Fibroblast of villous mesenchyme (primary cell): ENCODE results near the gene TAS2R4. TPM values are rescaled to one million over a fixed set of nuclear protein-coding genes. Genes with fewer than 3 reads are reported as not detected.
A peak's percentile ranks its signal among the peaks of the same experiment; 100 is the strongest.
"Not testable (repeated sequence)": the region's sequence is repeated elsewhere in the genome, so short reads cannot be mapped to it uniquely, and the experiment has no call there.

ENCODE experiments used
- DNase-seq: peaks from one replicate; pipeline ENCODE4 v3.0.0-alpha.2; 2010; ENCODE audit warnings: low read depth
- H3K4me3 ChIP-seq: 2 replicates; pipeline ENCODE4 v1.5.1; 2011; ENCODE audit warnings: low read depth, mild to moderate bottlenecking, low read length
- total RNA-seq: library from RNA; depleted of rRNA; stranded (reverse); fragments of >200 nt; gene quantifications from 2 replicates; pipeline ENCODE4 v1.2.3, GENCODE V29; 2012
- TF ChIP-seq, protein P1 (sequence below): IDR thresholded peaks from 2 replicates; pipeline ENCODE4 v1.5.1; 2012; ENCODE audit warnings: low read depth, mild to moderate bottlenecking, low read length; ENCODE audit not compliant: insufficient read depth

TAS2R4 gene
- total RNA-seq, 1 donor = 0.86 TPM

DNA sequence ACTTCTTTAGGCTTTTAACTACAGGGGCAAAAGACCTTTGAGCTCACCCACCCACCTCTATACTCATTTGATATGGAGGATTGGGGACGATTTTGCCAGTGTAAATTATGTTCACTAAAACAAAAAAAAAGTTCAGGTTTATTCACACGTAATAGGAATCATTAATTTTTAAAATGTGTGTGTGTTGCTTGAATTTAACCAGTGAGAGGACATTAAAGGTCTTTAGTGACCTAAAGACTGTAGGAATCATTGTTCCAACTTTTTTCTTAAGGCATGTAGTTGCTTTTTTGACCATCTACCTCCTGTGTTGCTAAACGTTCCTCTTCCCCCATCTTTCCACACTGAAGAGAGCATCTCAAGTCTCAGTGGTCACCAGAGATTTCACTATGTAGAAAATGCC is 37.2 kb upstream of the TAS2R4 start:
- H3K4me3 ChIP-seq = peak overlapping the region; percentile 74
- no peak for DNase-seq
- TF ChIP-seq, protein P1, sequence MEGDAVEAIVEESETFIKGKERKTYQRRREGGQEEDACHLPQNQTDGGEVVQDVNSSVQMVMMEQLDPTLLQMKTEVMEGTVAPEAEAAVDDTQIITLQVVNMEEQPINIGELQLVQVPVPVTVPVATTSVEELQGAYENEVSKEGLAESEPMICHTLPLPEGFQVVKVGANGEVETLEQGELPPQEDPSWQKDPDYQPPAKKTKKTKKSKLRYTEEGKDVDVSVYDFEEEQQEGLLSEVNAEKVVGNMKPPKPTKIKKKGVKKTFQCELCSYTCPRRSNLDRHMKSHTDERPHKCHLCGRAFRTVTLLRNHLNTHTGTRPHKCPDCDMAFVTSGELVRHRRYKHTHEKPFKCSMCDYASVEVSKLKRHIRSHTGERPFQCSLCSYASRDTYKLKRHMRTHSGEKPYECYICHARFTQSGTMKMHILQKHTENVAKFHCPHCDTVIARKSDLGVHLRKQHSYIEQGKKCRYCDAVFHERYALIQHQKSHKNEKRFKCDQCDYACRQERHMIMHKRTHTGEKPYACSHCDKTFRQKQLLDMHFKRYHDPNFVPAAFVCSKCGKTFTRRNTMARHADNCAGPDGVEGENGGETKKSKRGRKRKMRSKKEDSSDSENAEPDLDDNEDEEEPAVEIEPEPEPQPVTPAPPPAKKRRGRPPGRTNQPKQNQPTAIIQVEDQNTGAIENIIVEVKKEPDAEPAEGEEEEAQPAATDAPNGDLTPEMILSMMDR = no peak

GRCh38 chr7:141742229-141742628 is 34.2 kb upstream of the TAS2R4 start:
- TF ChIP-seq, protein P1 = no peak
- DNase-seq = no peak
- H3K4me3 ChIP-seq = no peak overlapping the region

DNA sequence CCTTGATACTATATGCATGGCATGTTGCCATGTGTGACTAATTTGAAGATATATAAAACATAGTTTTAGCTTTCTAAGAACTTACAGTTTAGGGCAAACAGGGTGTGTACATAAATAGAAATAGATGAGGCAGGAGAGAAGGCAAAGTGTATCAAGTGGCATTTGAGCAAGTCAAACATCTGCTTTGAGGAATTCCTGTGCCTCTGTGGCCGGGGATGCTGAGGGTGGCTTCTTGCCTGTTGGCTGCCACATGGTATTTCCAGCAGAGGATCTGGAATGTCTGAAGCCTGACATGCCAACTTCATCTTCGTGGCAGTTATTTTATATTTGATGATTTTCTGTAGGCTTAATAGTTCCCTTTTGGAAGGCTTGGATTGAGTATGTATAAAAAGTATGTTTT is 32.3 kb upstream of the TAS2R4 start:
- H3K4me3 ChIP-seq = no peak overlapping the region
- DNase-seq = no peak
- TF ChIP-seq, protein P1 = no peak

DNA sequence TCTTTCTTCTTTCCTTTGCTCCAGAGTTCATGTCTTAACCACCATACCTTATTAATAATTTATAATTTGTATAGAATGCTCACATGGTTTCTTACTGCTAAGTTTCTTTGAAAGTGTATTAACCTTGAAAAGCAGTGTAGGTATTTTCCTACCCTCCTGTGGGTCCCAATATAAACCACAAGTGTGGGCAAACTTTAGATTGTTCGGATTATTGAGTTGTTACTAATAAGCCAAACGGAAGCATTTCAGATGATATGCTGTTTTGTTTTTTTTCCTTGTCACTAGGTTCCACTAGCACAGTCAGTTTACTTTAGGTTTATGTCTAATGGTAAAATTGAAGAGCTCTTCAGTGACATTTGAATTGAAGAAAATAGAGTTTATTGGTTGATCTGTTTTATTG is 28.1 kb upstream of the TAS2R4 start:
- TF ChIP-seq, protein P1 = no peak
- DNase-seq = no peak
- H3K4me3 ChIP-seq = no peak overlapping the region

GRCh38 chr7:141751904-141752303 is 24.6 kb upstream of the TAS2R4 start:
- DNase-seq = peak; percentile 13

GRCh38 chr7:141752634-141753033 is 23.8 kb upstream of the TAS2R4 start:
- no peak overlapping the region for H3K4me3 ChIP-seq
- TF ChIP-seq, protein P1 = peak; percentile 19
- no peak for DNase-seq

More at GRCh38 chr7:141751904-141752303, 24.6 kb upstream of the TAS2R4 start:
- H3K4me3 ChIP-seq = not testable (repeated sequence)

DNA sequence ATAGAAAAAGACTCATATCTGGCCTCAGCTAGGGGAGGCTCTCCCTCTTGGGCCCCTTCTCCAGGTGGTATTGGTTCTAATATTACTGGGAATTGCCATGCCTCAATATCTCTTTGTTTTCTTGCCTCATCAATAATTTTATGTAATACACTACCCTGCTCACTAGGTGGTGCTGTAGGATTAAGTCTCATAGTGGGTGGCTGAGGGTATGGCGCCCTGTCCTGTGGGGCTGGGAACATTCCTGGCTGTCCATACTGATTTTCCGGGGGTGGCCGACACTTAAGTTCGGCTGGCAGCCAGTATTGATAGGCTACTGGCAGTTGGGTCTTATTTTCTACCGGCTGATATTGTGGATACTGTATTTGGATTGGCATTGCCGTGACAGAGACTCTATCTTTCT is 21.5 kb upstream of the TAS2R4 start:
- no peak overlapping the region for H3K4me3 ChIP-seq
- DNase-seq = peak; percentile 9
- TF ChIP-seq, protein P1 = peak; percentile 42
